Breast epithelium (tissue), 3 donors: ENCODE measurements around the gene TMED10.

Source experiments
- CTCF ChIP-seq, 3 donors: fragments of 450-650 bp; IDR thresholded peaks; one replicate each; pipeline ENCODE4 v1.5.1; 2016 to 2017; ENCODE audit warnings: antibody characterized with exemption in 3 of 3, mild to moderate bottlenecking in 3 of 3, moderate library complexity in 3 of 3
- POLR2A ChIP-seq: fragments of 450-650 bp; IDR thresholded peaks from one replicate; pipeline ENCODE4 v1.6.1; 2016; ENCODE audit warnings: antibody characterized with exemption, mild to moderate bottlenecking, moderate library complexity
- POLR2AphosphoS5 ChIP-seq, 3 donors: sonication (generic); formaldehyde crosslinking; IDR thresholded peaks; one replicate each; pipeline ENCODE4 v1.6.1; 2017; ENCODE audit warnings: antibody characterized with exemption in 3 of 3

GRCh38 chr14:75216427-75217006, 40.1 kb upstream of the TMED10 start:
- TF ChIP-seq POLR2AphosphoS5 (IDR thresholded peaks at IDR 0.05) (no peak), CTCF (IDR thresholded peaks at IDR 0.05) (no peak), POLR2A (no peak)
